GM13977 (cell line): ENCODE results near the gene PLP2.
"Not testable (repeated sequence)": the region's sequence is repeated elsewhere in the genome, so short reads cannot be mapped to it uniquely, and the experiment has no call there.

Experiments used
- DNase-seq: peaks from one replicate; pipeline ENCODE4 v3.0.0; 2012; ENCODE audit warnings: low spot score
- CTCF ChIP-seq: IDR thresholded peaks from 2 replicates; pipeline ENCODE4 v1.5.1; 2012; ENCODE audit warnings: mild to moderate bottlenecking, control low read depth; ENCODE audit not compliant: insufficient read depth; ENCODE audit errors: extremely low read depth, missing control alignments
- in situ Hi-C: fragments of 300-500 bp; cut with MboI; formaldehyde crosslinking; loops from one replicate; pipeline ENCODE4 v1.12.0; 2022; ENCODE audit warnings: low sequenced_read_pairs, low pct_unique_long_range_greater_than_20kb, mixed read lengths, inconsistent platforms; ENCODE audit not compliant: unreplicated experiment

Gene PLP2

GRCh38 chrX:49142264-49142663, 29.4 kb upstream of the PLP2 start:
- peak; percentile 44 for TF ChIP-seq CTCF
- DNase-seq, in situ Hi-C loops: not testable (repeated sequence)

GRCh38 chrX:49143154-49143553, 28.5 kb upstream of the PLP2 start:
- DNase-seq, in situ Hi-C loops: not testable (repeated sequence)

GRCh38 chrX:49147282-49147681, 24.4 kb upstream of the PLP2 start:
- in situ Hi-C loops = no loop called here
- no peak for TF ChIP-seq CTCF
- DNase-seq = no peak

- TF ChIP-seq CTCF = no peak
- no peak for DNase-seq
- in situ Hi-C loops = no loop called here
Observed at GRCh38 chrX:49147936-49148335, 23.8 kb upstream of the PLP2 start.

GRCh38 chrX:49148390-49149100, 23.2 kb upstream of the PLP2 start:
- not testable (repeated sequence) for DNase-seq

GRCh38 chrX:49149291-49149690, 22.4 kb upstream of the PLP2 start:
- DNase-seq, in situ Hi-C loops: not testable (repeated sequence)

More at GRCh38 chrX:49148390-49149100, 23.2 kb upstream of the PLP2 start:
- in situ Hi-C loops = not testable (repeated sequence)

GRCh38 chrX:49153467-49153866, 18.2 kb upstream of the PLP2 start:
- in situ Hi-C loops = no loop called here
- TF ChIP-seq CTCF = no peak
- no peak for DNase-seq

- in situ Hi-C loops = no loop called here
- DNase-seq = peak; percentile 45
- TF ChIP-seq CTCF = no peak
Observed at GRCh38 chrX:49155243-49155899, 16.3 kb upstream of the PLP2 start.
